GM21423 (cell line): Measurements from ENCODE around the gene ACP2.
"Not testable (repeated sequence)": the region's sequence is repeated elsewhere in the genome, so short reads cannot be mapped to it uniquely, and the experiment has no call there.

Source experiments
- ATAC-seq: cut with Tn5 transposase; IDR thresholded peaks from one replicate; pipeline ENCODE4 v1.9.1; 2021; ENCODE audit warnings: mild to moderate bottlenecking, moderate library complexity; ENCODE audit not compliant: unreplicated experiment

The ACP2 gene

GRCh38 chr11:47208008-47208552, 40.5 kb downstream of the ACP2 start:
- not testable (repeated sequence) for ATAC-seq

- ATAC-seq = no peak
Measured at GRCh38 chr11:47207459-47207858, 41.2 kb downstream of the ACP2 start.

- not testable (repeated sequence) for ATAC-seq
Measured at GRCh38 chr11:47206577-47206976, 42.0 kb downstream of the ACP2 start.

- ATAC-seq = no peak
Measured at GRCh38 chr11:47204637-47204989, 44.0 kb downstream of the ACP2 start.

GRCh38 chr11:47202576-47202975, 46.0 kb downstream of the ACP2 start:
- ATAC-seq = no peak

- ATAC-seq = no peak
Measured at GRCh38 chr11:47201015-47201414, 47.6 kb downstream of the ACP2 start.

GRCh38 chr11:47198161-47198560, 50.5 kb downstream of the ACP2 start:
- not testable (repeated sequence) for ATAC-seq

- no peak for ATAC-seq
Measured at GRCh38 chr11:47192111-47192510, 56.5 kb downstream of the ACP2 start.

GRCh38 chr11:47191137-47191536, 57.5 kb downstream of the ACP2 start:
- ATAC-seq = not testable (repeated sequence)
